Activated naive CD4-positive, alpha-beta T cell treated with anti-CD3 and anti-CD28 coated beads, Interleukin-2, amount 10 ng/mL, durations not matched to agents 7 days and 5 days (primary cell): ENCODE measurements around the gene SOCS6.
"Not testable (repeated sequence)": the region's sequence is repeated elsewhere in the genome, so short reads cannot be mapped to it uniquely, and the experiment has no call there.

ENCODE experiments used
- CTCF ChIA-PET: fragments of 350-600 bp; sonication (Branson Sonifier 250); formaldehyde crosslinking; loops from one replicate; lab custom pipeline; 2021; ENCODE audit warnings: antibody characterized with exemption; lab: Charles Lee
- DNase-seq: peaks from one replicate; pipeline ENCODE4 v3.0.0-alpha.2; 2020
- H3K27ac Mint-ChIP-seq: one replicate; pipeline ENCODE4 v1.8.0; 2021; ENCODE audit warnings: mild to moderate bottlenecking, moderate library complexity, mixed read lengths
- H3K27me3 Mint-ChIP-seq: one replicate; pipeline ENCODE4 v1.8.0; 2021; ENCODE audit warnings: mild to moderate bottlenecking, mixed read lengths
- H3K36me3 Mint-ChIP-seq: one replicate; pipeline ENCODE4 v1.8.0; 2021; ENCODE audit warnings: mixed read lengths
- H3K4me1 Mint-ChIP-seq: one replicate; pipeline ENCODE4 v1.8.0; 2021; ENCODE audit warnings: mixed read lengths
- H3K4me3 Mint-ChIP-seq: one replicate; pipeline ENCODE4 v1.8.0; 2021; ENCODE audit warnings: mild to moderate bottlenecking, moderate library complexity, mixed read lengths
- H3K9me3 Mint-ChIP-seq: one replicate; pipeline ENCODE4 v1.8.0; 2021; ENCODE audit warnings: mixed read lengths

The SOCS6 gene

GRCh38 chr18:70339915-70340314 is 51.1 kb downstream of the SOCS6 start:
- H3K27me3 Mint-ChIP-seq, result no peaks in the 10 kb centered on the region
- CTCF ChIA-PET, result no interaction called here
- no peaks in the 10 kb centered on the region for H3K4me1 Mint-ChIP-seq
- no peak overlapping the region for H3K4me3 Mint-ChIP-seq
- DNase-seq, result no peak
- H3K9me3 Mint-ChIP-seq, result no peaks in the 10 kb centered on the region
- H3K27ac Mint-ChIP-seq, result no peak overlapping the region
- no peaks in the 10 kb centered on the region for H3K36me3 Mint-ChIP-seq

DNA sequence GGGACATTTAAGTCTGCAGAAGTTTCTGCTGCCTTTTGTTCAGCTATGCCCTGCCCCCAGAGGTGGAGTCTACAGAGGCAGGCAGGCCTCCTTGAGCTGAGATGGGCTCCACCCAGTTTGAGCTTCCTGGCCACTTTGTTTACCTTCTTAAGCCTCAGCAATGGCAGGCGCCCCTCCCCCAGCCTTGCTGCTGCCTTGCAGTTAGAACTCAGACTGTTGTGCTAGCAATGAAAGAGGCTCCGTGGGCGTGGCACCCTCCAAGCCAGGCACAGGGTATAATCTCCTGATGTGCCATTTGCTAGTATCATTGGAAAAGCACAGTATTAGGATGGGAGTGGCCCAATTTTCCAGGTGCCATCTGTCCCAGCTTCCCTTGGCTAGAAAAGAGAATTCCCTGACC is 59.6 kb downstream of the SOCS6 start:
- H3K4me1 Mint-ChIP-seq, H3K9me3 Mint-ChIP-seq, CTCF ChIA-PET, H3K36me3 Mint-ChIP-seq, H3K4me3 Mint-ChIP-seq, H3K27me3 Mint-ChIP-seq, H3K27ac Mint-ChIP-seq: not testable (repeated sequence)
- DNase-seq, result peak; percentile 28

DNA sequence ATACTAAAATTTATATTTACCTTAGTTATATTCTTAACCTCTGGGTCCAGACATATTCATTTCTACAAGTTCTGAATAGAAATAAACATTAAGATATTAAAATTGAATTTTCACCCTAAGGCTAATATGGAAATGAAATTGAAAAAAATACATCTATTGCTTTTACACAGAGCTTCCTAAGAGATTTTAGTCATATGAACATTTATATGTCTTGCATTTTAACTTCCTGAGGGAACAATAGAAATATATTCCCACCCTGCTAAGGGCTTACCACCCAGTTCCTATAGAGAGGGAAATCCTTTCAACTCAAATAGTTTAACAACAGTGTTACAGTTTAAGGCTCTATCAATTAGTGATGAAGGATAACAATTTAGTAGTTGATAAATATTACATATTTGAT is 60.5 kb downstream of the SOCS6 start:
- no peaks in the 10 kb centered on the region for H3K9me3 Mint-ChIP-seq
- CTCF ChIA-PET, result no interaction called here
- H3K27ac Mint-ChIP-seq, result no peak overlapping the region
- DNase-seq, result no peak
- H3K4me1 Mint-ChIP-seq, result no peaks in the 10 kb centered on the region
- H3K4me3 Mint-ChIP-seq, result no peak overlapping the region
- H3K27me3 Mint-ChIP-seq, result no peaks in the 10 kb centered on the region
- H3K36me3 Mint-ChIP-seq, result no peaks in the 10 kb centered on the region

DNA sequence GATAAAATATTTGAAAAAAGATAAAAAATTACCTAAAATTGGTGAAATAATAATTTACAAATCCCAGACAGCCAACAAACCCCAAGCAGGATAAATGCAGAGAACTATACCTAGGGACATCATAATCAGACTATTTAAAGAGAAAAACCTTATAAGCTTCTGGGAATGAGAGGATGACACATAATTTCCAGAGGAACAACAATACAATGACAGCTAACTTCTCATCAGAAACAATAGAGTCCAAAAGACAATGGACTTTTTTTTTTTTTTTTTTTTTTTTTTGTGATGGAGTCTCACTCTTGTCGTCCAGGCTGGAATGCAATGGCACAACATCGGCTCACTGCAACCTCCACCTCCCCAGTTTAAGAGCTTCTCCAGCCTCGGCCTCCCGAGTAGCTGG is 65.2 kb downstream of the SOCS6 start:
- H3K4me1 Mint-ChIP-seq, result no peaks in the 10 kb centered on the region
- H3K27ac Mint-ChIP-seq, result no peak overlapping the region
- CTCF ChIA-PET, result no interaction called here
- H3K4me3 Mint-ChIP-seq, result no peak overlapping the region
- H3K9me3 Mint-ChIP-seq, result no peaks in the 10 kb centered on the region
- no peaks in the 10 kb centered on the region for H3K27me3 Mint-ChIP-seq
- H3K36me3 Mint-ChIP-seq, result no peaks in the 10 kb centered on the region
- DNase-seq, result no peak

- no peaks in the 10 kb centered on the region for H3K4me1 Mint-ChIP-seq
- no peaks in the 10 kb centered on the region for H3K27me3 Mint-ChIP-seq
- H3K9me3 Mint-ChIP-seq, result no peaks in the 10 kb centered on the region
- CTCF ChIA-PET, result interaction anchor here (0.5 kb wide), 1 partner anchor 9 kb away, joined by 3 read pairs; no protein-coding TSS in a partner anchor
- no peaks in the 10 kb centered on the region for H3K36me3 Mint-ChIP-seq
- DNase-seq, result no peak
- no peak overlapping the region for H3K4me3 Mint-ChIP-seq
- H3K27ac Mint-ChIP-seq, result no peak overlapping the region
Measured at GRCh38 chr18:70354771-70355170, 65.9 kb downstream of the SOCS6 start.

- no peak for DNase-seq
- no peaks in the 10 kb centered on the region for H3K9me3 Mint-ChIP-seq
- no peak overlapping the region for H3K4me3 Mint-ChIP-seq
- no peaks in the 10 kb centered on the region for H3K4me1 Mint-ChIP-seq
- CTCF ChIA-PET, result no interaction called here
- H3K27me3 Mint-ChIP-seq, result no peaks in the 10 kb centered on the region
- no peak overlapping the region for H3K27ac Mint-ChIP-seq
- H3K36me3 Mint-ChIP-seq, result no peaks in the 10 kb centered on the region
Measured at GRCh38 chr18:70355620-70356385, 67.0 kb downstream of the SOCS6 start.

- H3K4me3 Mint-ChIP-seq, H3K27ac Mint-ChIP-seq, H3K27me3 Mint-ChIP-seq, CTCF ChIA-PET, H3K4me1 Mint-ChIP-seq, DNase-seq, H3K9me3 Mint-ChIP-seq, H3K36me3 Mint-ChIP-seq: not testable (repeated sequence)
Measured at GRCh38 chr18:70358105-70358406, 69.2 kb downstream of the SOCS6 start.

GRCh38 chr18:70359071-70359470 is 70.2 kb downstream of the SOCS6 start:
- Mint-ChIP-seq H3K36me3 (no peaks in the 10 kb centered on the region), H3K4me1 (no peaks in the 10 kb centered on the region), H3K27me3 (no peaks in the 10 kb centered on the region), H3K27ac (no peak overlapping the region), H3K4me3 (no peak overlapping the region), H3K9me3 (no peaks in the 10 kb centered on the region)
- CTCF ChIA-PET, result no interaction called here
- no peak for DNase-seq

- H3K4me3 Mint-ChIP-seq, result no peak overlapping the region
- no peaks in the 10 kb centered on the region for H3K36me3 Mint-ChIP-seq
- no peak overlapping the region for H3K27ac Mint-ChIP-seq
- H3K4me1 Mint-ChIP-seq, result no peaks in the 10 kb centered on the region
- CTCF ChIA-PET, result no interaction called here
- no peaks in the 10 kb centered on the region for H3K27me3 Mint-ChIP-seq
- no peak for DNase-seq
- no peaks in the 10 kb centered on the region for H3K9me3 Mint-ChIP-seq
Measured at GRCh38 chr18:70362258-70362657, 73.4 kb downstream of the SOCS6 start.

GRCh38 chr18:70363861-70364260 is 75.0 kb downstream of the SOCS6 start:
- Mint-ChIP-seq H3K27me3 (no peaks in the 10 kb centered on the region), H3K27ac (no peak overlapping the region)
- no peak for DNase-seq

DNA sequence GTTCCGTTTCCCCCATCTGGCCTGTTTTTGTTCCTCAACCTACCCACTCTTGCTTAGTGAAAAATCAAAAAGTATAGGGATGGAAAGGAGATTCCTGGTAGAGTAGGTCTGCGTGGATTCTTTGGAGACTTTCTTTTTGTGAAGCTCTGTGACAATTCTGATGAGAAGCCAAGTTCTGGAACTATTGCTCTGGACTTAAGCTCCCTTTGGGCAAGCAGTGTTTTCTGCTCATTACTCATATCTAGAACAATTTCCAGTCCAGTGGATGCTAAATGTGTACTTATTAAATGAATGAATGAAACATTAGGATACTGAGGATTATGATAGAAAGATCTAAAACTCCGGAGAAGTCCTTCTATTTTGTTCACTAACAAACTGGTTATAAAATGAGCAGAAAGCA is 76.5 kb downstream of the SOCS6 start:
- CTCF ChIA-PET, result no interaction called here
- Mint-ChIP-seq H3K36me3 (no peaks in the 10 kb centered on the region), H3K27ac (no peak overlapping the region), H3K27me3 (no peaks in the 10 kb centered on the region), H3K4me1 (no peaks in the 10 kb centered on the region), H3K9me3 (no peaks in the 10 kb centered on the region), H3K4me3 (no peak overlapping the region)
- no peak for DNase-seq

More at GRCh38 chr18:70363861-70364260, 75.0 kb downstream of the SOCS6 start:
- H3K4me1 Mint-ChIP-seq, result no peaks in the 10 kb centered on the region
- H3K9me3 Mint-ChIP-seq, result no peaks in the 10 kb centered on the region
- CTCF ChIA-PET, result interaction anchor here (0.6 kb wide), 2 partner anchors 9 to 244 kb away, joined by 3 read pairs; no protein-coding TSS in a partner anchor
- H3K36me3 Mint-ChIP-seq, result no peaks in the 10 kb centered on the region
- H3K4me3 Mint-ChIP-seq, result no peak overlapping the region

DNA sequence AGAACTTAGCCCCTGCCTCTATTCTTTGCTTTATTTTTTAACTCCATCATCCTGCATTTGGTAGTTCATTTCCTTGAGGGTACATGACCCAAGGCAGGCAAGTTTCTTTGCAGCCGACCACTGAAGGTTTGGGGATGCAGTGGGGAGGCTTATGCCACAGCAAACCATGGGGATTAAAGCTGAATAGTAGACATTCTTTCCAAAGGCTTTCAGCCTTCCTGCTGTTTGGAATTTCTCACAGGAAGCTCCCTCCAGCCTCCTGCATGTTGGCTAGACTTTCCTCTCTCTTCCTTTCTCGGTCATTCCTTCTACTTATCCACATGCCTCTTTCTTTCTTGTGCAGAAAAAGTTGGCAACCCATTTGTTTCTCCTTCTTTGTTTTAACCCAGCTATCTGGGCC is 77.3 kb downstream of the SOCS6 start:
- Mint-ChIP-seq H3K4me1 (no peaks in the 10 kb centered on the region), H3K36me3 (no peaks in the 10 kb centered on the region), H3K4me3 (no peak overlapping the region), H3K27me3 (no peaks in the 10 kb centered on the region), H3K9me3 (no peaks in the 10 kb centered on the region), H3K27ac (no peak overlapping the region)
- DNase-seq, result no peak
- CTCF ChIA-PET, result no interaction called here

DNA sequence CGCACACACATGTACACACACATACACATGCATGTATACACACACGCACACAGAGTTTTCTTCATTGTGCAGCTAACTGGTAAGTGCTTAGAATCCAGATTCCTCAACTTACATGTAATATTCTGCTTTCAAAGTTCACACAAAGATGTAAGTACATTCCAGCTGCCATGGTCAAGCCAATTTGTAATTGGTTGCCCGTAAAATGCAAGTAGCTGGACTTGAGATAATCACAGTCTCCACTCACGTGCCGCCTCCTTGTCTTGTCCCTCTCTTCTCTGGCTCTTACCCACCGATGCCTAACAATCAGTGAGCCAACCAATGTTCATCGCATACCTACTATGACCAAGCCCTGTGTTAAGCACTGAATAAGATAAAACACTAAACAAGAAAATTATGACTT is 77.8 kb downstream of the SOCS6 start:
- Mint-ChIP-seq H3K27me3 (no peaks in the 10 kb centered on the region), H3K9me3 (no peaks in the 10 kb centered on the region), H3K27ac (no peak overlapping the region), H3K36me3 (no peaks in the 10 kb centered on the region), H3K4me1 (no peaks in the 10 kb centered on the region), H3K4me3 (no peak overlapping the region)
- CTCF ChIA-PET, result no interaction called here
- no peak for DNase-seq

DNA sequence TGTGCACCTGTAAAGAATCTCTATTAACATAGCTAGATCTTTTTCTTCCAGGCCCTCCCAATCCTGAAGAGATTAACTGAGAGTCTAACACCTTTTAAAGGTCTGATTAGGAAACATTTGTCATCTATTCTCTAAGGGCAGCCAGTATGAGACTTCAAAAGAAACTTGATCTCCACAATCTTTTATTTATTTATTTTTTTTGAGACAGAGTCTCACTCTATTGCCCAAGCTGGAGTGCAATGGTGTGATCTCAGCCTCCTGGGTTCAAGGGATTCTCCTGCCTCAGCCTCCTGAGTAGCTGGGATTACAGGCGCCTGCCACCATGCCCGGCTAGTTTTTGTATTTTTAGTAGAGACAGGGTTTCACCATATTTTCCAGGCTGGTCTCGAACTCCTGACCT is 78.5 kb downstream of the SOCS6 start:
- H3K27me3 Mint-ChIP-seq, H3K27ac Mint-ChIP-seq, H3K4me3 Mint-ChIP-seq, H3K4me1 Mint-ChIP-seq, H3K36me3 Mint-ChIP-seq, H3K9me3 Mint-ChIP-seq, DNase-seq, CTCF ChIA-PET: not testable (repeated sequence)

- H3K27ac Mint-ChIP-seq, result no peak overlapping the region
- H3K9me3 Mint-ChIP-seq, result no peaks in the 10 kb centered on the region
- DNase-seq, result no peak
- CTCF ChIA-PET, result no interaction called here
- no peaks in the 10 kb centered on the region for H3K27me3 Mint-ChIP-seq
- no peaks in the 10 kb centered on the region for H3K36me3 Mint-ChIP-seq
- H3K4me3 Mint-ChIP-seq, result no peak overlapping the region
- no peaks in the 10 kb centered on the region for H3K4me1 Mint-ChIP-seq
Measured at GRCh38 chr18:70368903-70369302, 80.1 kb downstream of the SOCS6 start.
